ENCODE data around the gene OSBPL7. TPM values are rescaled to one million over a fixed set of nuclear protein-coding genes. Genes with fewer than 3 reads are reported as not detected.
A peak's percentile ranks its signal among the peaks of the same experiment; 100 is the strongest.

OSBPL7 gene
- total and polyA plus RNA-seq, 2 of the 13 experiments (the other 11 are each of a cell fraction or from before 2014, with no cell fraction given), result 4.7 to 6.6 TPM

DNA sequence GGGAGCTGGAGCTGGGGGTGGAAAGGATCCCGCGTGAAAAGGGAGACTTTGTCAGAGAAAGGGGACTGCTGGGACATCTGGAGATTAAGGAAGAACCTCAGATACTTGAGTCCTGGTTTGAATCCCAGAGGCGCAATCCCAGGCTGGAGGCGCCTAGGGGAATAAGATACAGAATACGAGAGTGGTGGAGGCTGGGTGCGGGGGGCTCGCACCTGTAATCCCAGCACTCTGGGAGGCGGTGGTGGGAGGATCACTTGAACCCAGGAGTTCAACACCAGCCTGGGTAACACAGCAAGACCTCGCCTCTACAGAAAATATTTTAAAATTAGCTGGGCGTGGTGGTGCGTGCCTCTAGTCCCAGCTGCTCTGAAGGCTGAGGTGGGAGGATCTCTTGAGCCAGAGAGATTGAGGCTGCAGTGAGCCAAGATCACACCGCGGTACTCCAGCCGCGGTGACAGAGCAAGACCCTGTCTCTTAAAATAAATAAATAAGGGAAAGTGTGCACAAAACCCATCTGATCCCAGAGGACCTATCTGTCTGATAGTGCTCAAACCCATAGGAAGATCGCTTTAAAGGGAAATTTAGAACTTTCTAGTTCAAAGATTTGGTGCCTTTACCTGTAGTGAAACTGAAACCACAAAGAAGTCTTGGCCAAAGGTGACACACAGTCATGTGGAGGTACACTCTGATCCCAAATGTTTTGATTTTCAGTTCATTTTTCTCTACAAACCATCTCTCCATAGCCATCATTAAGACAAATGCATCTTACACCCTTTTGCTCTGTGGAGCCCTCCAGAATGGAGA lies 20.1 kb upstream of the OSBPL7 start (continued):
- TF ChIP-seq, protein P1, sequence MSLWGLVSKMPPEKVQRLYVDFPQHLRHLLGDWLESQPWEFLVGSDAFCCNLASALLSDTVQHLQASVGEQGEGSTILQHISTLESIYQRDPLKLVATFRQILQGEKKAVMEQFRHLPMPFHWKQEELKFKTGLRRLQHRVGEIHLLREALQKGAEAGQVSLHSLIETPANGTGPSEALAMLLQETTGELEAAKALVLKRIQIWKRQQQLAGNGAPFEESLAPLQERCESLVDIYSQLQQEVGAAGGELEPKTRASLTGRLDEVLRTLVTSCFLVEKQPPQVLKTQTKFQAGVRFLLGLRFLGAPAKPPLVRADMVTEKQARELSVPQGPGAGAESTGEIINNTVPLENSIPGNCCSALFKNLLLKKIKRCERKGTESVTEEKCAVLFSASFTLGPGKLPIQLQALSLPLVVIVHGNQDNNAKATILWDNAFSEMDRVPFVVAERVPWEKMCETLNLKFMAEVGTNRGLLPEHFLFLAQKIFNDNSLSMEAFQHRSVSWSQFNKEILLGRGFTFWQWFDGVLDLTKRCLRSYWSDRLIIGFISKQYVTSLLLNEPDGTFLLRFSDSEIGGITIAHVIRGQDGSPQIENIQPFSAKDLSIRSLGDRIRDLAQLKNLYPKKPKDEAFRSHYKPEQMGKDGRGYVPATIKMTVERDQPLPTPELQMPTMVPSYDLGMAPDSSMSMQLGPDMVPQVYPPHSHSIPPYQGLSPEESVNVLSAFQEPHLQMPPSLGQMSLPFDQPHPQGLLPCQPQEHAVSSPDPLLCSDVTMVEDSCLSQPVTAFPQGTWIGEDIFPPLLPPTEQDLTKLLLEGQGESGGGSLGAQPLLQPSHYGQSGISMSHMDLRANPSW (CRISPR knock-in tag; IDR thresholded peaks at IDR 0.05; ENCODE audit: borderline replicate concordance), result no peak
- TF ChIP-seq MIER3 (CRISPR knock-in tag; IDR thresholded peaks at IDR 0.05; ENCODE audit: borderline replicate concordance) (0 out of 2 replicates have a peak, but pooled peaks have one; percentile 4), NRL (CRISPR knock-in tag; IDR thresholded peaks at IDR 0.05; ENCODE audit: borderline replicate concordance) (no peak), HCFC1 (IDR thresholded peaks at IDR 0.05; ENCODE audit: low read depth, low read length) (no peak), ZBTB8A (CRISPR knock-in tag; IDR thresholded peaks at IDR 0.05; ENCODE audit: borderline replicate concordance, low read depth) (no peak), ZNF30 (CRISPR knock-in tag; IDR thresholded peaks at IDR 0.05) (no peak), ZNF577 (CRISPR knock-in tag; IDR thresholded peaks at IDR 0.05; ENCODE audit: borderline replicate concordance, low read depth) (no peak), ZNF234 (CRISPR knock-in tag; conservative IDR thresholded peaks at IDR 0.05) (no peak), SKIL (CRISPR knock-in tag; IDR thresholded peaks at IDR 0.05; ENCODE audit: borderline replicate concordance) (no peak), U2AF2 (IDR thresholded peaks at IDR 0.05; ENCODE audit: low read depth, low read length) (no peak), KIAA2018 (CRISPR knock-in tag; IDR thresholded peaks at IDR 0.05; ENCODE audit: borderline replicate concordance) (peak; percentile 3; the same call in 1 of the 2 replicates), SYNCRIP (IDR thresholded peaks at IDR 0.05; ENCODE audit: insufficient read depth, low read depth, low read length) (no peak), STAT5B (CRISPR knock-in tag; IDR thresholded peaks at IDR 0.05) (no peak), ZNF350 (CRISPR knock-in tag; IDR thresholded peaks at IDR 0.05; ENCODE audit: borderline replicate concordance, low read depth) (no peak; the same call in 1 of the 2 replicates), WIZ (CRISPR knock-in tag; IDR thresholded peaks at IDR 0.05) (no peak), MTA3 (CRISPR knock-in tag; IDR thresholded peaks at IDR 0.05) (no peak)

Measured in HepG2 (cell line).